ENCODE measurements around the gene SPSB4. TPM values are rescaled to one million over a fixed set of nuclear protein-coding genes. Genes with fewer than 3 reads are reported as not detected.

SPSB4 gene
- total RNA-seq, 6 experiments from 2014 or later, result 0.62 to 1.0 (median 0.98) TPM; not detected in 3

GRCh38 chr3:141146979-141147470, 95.9 kb downstream of the SPSB4 start:
- Histone ChIP-seq H3K9me3 (no peaks in the 10 kb centered on the region), H3K4me3 (no peak overlapping the region), H3K27me3 (no peaks in the 10 kb centered on the region), H3K4me1 (no peaks in the 10 kb centered on the region), H3K36me3 (no peaks in the 10 kb centered on the region), H3K27ac (no peak overlapping the region)
- ATAC-seq, result no peak
- WGBS (ENCODE audit: insufficient coverage, low coverage, low lambda C conversion rate, missing lambda C conversion rate), result 45% methylated on average over 2 of the region's 11 CpGs
- intact Hi-C loops (cut with DNase I), result no loop called here
- no peak for DNase-seq
- no peak for TF ChIP-seq POLR2A (IDR thresholded peaks at IDR 0.05)
- TF ChIP-seq, protein P1, sequence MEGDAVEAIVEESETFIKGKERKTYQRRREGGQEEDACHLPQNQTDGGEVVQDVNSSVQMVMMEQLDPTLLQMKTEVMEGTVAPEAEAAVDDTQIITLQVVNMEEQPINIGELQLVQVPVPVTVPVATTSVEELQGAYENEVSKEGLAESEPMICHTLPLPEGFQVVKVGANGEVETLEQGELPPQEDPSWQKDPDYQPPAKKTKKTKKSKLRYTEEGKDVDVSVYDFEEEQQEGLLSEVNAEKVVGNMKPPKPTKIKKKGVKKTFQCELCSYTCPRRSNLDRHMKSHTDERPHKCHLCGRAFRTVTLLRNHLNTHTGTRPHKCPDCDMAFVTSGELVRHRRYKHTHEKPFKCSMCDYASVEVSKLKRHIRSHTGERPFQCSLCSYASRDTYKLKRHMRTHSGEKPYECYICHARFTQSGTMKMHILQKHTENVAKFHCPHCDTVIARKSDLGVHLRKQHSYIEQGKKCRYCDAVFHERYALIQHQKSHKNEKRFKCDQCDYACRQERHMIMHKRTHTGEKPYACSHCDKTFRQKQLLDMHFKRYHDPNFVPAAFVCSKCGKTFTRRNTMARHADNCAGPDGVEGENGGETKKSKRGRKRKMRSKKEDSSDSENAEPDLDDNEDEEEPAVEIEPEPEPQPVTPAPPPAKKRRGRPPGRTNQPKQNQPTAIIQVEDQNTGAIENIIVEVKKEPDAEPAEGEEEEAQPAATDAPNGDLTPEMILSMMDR (IDR thresholded peaks at IDR 0.05), result no peak

DNA sequence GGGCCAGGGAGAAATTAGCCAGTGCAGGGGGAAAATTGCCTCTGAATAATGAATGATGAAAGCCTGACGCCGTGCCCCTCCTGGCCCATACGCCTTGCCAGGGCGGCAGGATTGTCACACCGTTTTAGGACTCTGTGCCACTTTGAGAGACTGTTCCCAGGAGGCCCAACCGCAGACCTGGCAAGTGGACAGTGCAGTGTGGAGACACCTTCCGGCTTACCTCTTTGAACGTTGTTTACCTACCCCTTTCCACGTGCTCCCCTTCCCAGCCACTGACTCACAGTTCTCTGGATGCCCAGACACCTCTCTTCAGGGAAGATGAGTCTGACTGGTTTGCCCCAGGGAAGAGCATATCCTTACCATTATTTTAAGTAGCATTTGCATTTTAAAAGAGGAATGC, 96.5 kb downstream of the SPSB4 start:
- no peaks in the 10 kb centered on the region for H3K36me3 ChIP-seq
- intact Hi-C loops (cut with DNase I), result no loop called here
- ATAC-seq (no peak), DNase-seq (no peak)
- no peak overlapping the region for H3K4me3 ChIP-seq
- no peak overlapping the region for H3K27ac ChIP-seq
- WGBS (ENCODE audit: insufficient coverage, low coverage, low lambda C conversion rate, missing lambda C conversion rate), result 36% methylated on average over 3 of the region's 9 CpGs
- TF ChIP-seq POLR2A (IDR thresholded peaks at IDR 0.05), result no peak
- TF ChIP-seq, protein P1 (IDR thresholded peaks at IDR 0.05), result no peak
- no peaks in the 10 kb centered on the region for H3K4me1 ChIP-seq
- H3K27me3 ChIP-seq, result no peaks in the 10 kb centered on the region
- no peaks in the 10 kb centered on the region for H3K9me3 ChIP-seq

- no peaks in the 10 kb centered on the region for H3K36me3 ChIP-seq
- H3K4me1 ChIP-seq, result no peaks in the 10 kb centered on the region
- ATAC-seq (no peak), DNase-seq (no peak)
- no peak for TF ChIP-seq POLR2A (IDR thresholded peaks at IDR 0.05)
- TF ChIP-seq, protein P1 (IDR thresholded peaks at IDR 0.05), result no peak
- H3K9me3 ChIP-seq, result no peaks in the 10 kb centered on the region
- no peaks in the 10 kb centered on the region for H3K27me3 ChIP-seq
- no CpG with 5 or more reads among the region's 6 CpGs for WGBS (ENCODE audit: insufficient coverage, low coverage, low lambda C conversion rate, missing lambda C conversion rate)
- intact Hi-C loops (cut with DNase I), result no loop called here
- H3K4me3 ChIP-seq, result no peak overlapping the region
- H3K27ac ChIP-seq, result no peak overlapping the region
These were observed 97.0 kb downstream of the SPSB4 start for GRCh38 chr3:141148169-141148568.

DNA sequence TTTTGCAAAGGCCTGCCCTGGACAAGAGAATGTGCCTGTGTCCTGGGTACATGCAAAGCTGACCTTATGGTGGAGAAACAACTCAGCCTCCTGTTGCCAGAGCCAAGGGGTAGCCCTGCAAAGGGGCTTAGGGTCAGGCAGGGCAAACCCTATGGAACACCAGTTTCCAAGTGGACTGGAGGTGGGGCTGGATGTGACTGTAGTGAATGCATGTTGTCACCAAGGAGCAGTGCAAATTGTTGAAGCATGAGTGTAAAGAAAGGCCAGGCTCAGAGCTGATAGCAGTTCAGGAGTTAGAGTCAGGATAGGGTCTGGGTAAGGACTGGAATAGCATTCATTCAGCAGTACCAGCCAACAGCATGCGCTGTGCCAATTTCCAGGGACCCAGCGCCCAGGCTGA, 97.6 kb downstream of the SPSB4 start:
- TF ChIP-seq, protein P1 (IDR thresholded peaks at IDR 0.05), result no peak
- no peak for TF ChIP-seq POLR2A (IDR thresholded peaks at IDR 0.05)
- H3K27ac ChIP-seq, result no peak overlapping the region
- H3K9me3 ChIP-seq, result no peaks in the 10 kb centered on the region
- no peaks in the 10 kb centered on the region for H3K4me1 ChIP-seq
- ATAC-seq (no peak), DNase-seq (no peak)
- WGBS (ENCODE audit: insufficient coverage, low coverage, low lambda C conversion rate, missing lambda C conversion rate), result 75% methylated on average over 2 of the region's 2 CpGs
- no peaks in the 10 kb centered on the region for H3K27me3 ChIP-seq
- H3K36me3 ChIP-seq, result no peaks in the 10 kb centered on the region
- intact Hi-C loops (cut with DNase I), result no loop called here
- H3K4me3 ChIP-seq, result no peak overlapping the region
